ENCODE data around the gene SFMBT2. TPM values are rescaled to one million over a fixed set of nuclear protein-coding genes. Genes with fewer than 3 reads are reported as not detected.

The SFMBT2 gene
- total RNA-seq, 6 experiments from 2014 or later = 1.4 to 3.4 (median 1.8) TPM

- no peak for DNase-seq
- Histone ChIP-seq H3K4me3 (no peak overlapping the region), H3K27ac (no peak overlapping the region), H3K9me3 (no peaks in the 10 kb centered on the region), H3K36me3 (no peaks in the 10 kb centered on the region), H3K4me1 (no peaks in the 10 kb centered on the region), H3K27me3 (no peaks in the 10 kb centered on the region)
- ATAC-seq = no peak
- intact Hi-C loops (cut with DNase I) = no loop called here
- TF ChIP-seq CTCF (IDR thresholded peaks at IDR 0.05) (no peak), POLR2A (IDR thresholded peaks at IDR 0.05) (no peak)
- WGBS (ENCODE audit: insufficient coverage, low coverage, low lambda C conversion rate, missing lambda C conversion rate) = 54% methylated on average over 8 of the region's 12 CpGs
These were observed 134.9 kb downstream of the SFMBT2 start for GRCh38 chr10:7275761-7276440.

GRCh38 chr10:7274293-7274692 is 136.5 kb downstream of the SFMBT2 start:
- H3K27ac ChIP-seq = no peak overlapping the region
- intact Hi-C loops (cut with DNase I) = no loop called here
- H3K27me3 ChIP-seq = no peaks in the 10 kb centered on the region
- no peaks in the 10 kb centered on the region for H3K4me1 ChIP-seq
- H3K9me3 ChIP-seq = no peaks in the 10 kb centered on the region
- DNase-seq (no peak), ATAC-seq (no peak)
- H3K36me3 ChIP-seq = no peaks in the 10 kb centered on the region
- H3K4me3 ChIP-seq = no peak overlapping the region
- WGBS (ENCODE audit: insufficient coverage, low coverage, low lambda C conversion rate, missing lambda C conversion rate) = 47% methylated on average over 2 of the region's 2 CpGs
- TF ChIP-seq CTCF (IDR thresholded peaks at IDR 0.05) (no peak), POLR2A (IDR thresholded peaks at IDR 0.05) (no peak)

- 54% methylated on average over 4 of the region's 4 CpGs for WGBS (ENCODE audit: insufficient coverage, low coverage, low lambda C conversion rate, missing lambda C conversion rate)
- Histone ChIP-seq H3K4me3 (no peak overlapping the region), H3K9me3 (no peaks in the 10 kb centered on the region), H3K27ac (no peak overlapping the region), H3K27me3 (no peaks in the 10 kb centered on the region), H3K36me3 (no peaks in the 10 kb centered on the region), H3K4me1 (no peaks in the 10 kb centered on the region)
- ATAC-seq (no peak), DNase-seq (no peak)
- intact Hi-C loops (cut with DNase I) = no loop called here
- TF ChIP-seq POLR2A (IDR thresholded peaks at IDR 0.05) (no peak), CTCF (IDR thresholded peaks at IDR 0.05) (no peak)
These were observed 138.8 kb downstream of the SFMBT2 start for GRCh38 chr10:7272008-7272407.

GRCh38 chr10:7269988-7270387 is 140.8 kb downstream of the SFMBT2 start:
- no peak overlapping the region for H3K4me3 ChIP-seq
- intact Hi-C loops (cut with DNase I) = no loop called here
- H3K27ac ChIP-seq = no peak overlapping the region
- TF ChIP-seq CTCF (IDR thresholded peaks at IDR 0.05) (no peak), POLR2A (IDR thresholded peaks at IDR 0.05) (no peak)
- DNase-seq (no peak), ATAC-seq (no peak)
- H3K4me1 ChIP-seq = no peaks in the 10 kb centered on the region
- WGBS (ENCODE audit: insufficient coverage, low coverage, low lambda C conversion rate, missing lambda C conversion rate) = 56% methylated on average over 3 of the region's 5 CpGs
- H3K9me3 ChIP-seq = no peaks in the 10 kb centered on the region
- no peaks in the 10 kb centered on the region for H3K36me3 ChIP-seq
- H3K27me3 ChIP-seq = no peaks in the 10 kb centered on the region

All from right lobe of liver (tissue), 6 donors.